ENCODE measurements around the gene RPL41. TPM values are rescaled to one million over a fixed set of nuclear protein-coding genes. Genes with fewer than 3 reads are reported as not detected.

RPL41 gene
- total RNA-seq, 3 donors from 2014 or later: 3,675 to 5,580 (median 4,429) TPM

- Histone ChIP-seq H3K36me3 (peaks cover 5% of the 10 kb centered on the region), H3K27me3 (no peaks in the 10 kb centered on the region), H3K4me3 (peak overlapping the region; percentile 66 to 89 (median 80)), H3K9me3 (no peaks in the 10 kb centered on the region), H3K27ac (peak overlapping the region; percentile 92 to 94), H3K4me1 (peaks cover 3 to 14% of the 10 kb centered on the region in 2 donors)
- TF ChIP-seq POLR2AphosphoS5 (IDR thresholded peaks at IDR 0.05) (peak in 1 of 3 donors; percentile 17), POLR2A (IDR thresholded peaks at IDR 0.05) (no peak)
- peak; percentile 62 to 66 for DNase-seq (ENCODE audit: low spot score in 2 of 2)
- intact Hi-C loops (cut with DNase I; ENCODE audit: low total_unique reads): loop anchor here (5.0 kb wide), 1 partner anchor 58 kb away; the partner anchor contains the start of gene SMARCC2
Observed at GRCh38 chr12:56129206-56129941, 12.9 kb downstream of the RPL41 start.

GRCh38 chr12:56129942-56130495 lies 13.6 kb downstream of the RPL41 start:
- DNase-seq (ENCODE audit: low spot score in 2 of 2): no peak
- TF ChIP-seq CTCF (IDR thresholded peaks at IDR 0.05): no peak
- TF ChIP-seq POLR2AphosphoS5 (IDR thresholded peaks at IDR 0.05): no peak
- no peak for TF ChIP-seq POLR2A (IDR thresholded peaks at IDR 0.05)
- peaks cover 5% of the 10 kb centered on the region for H3K36me3 ChIP-seq
- peak overlapping the region; percentile 66 to 89 (median 80) for H3K4me3 ChIP-seq
- peaks cover 3 to 14% of the 10 kb centered on the region in 2 donors for H3K4me1 ChIP-seq
- no peaks in the 10 kb centered on the region for H3K9me3 ChIP-seq
- no peaks in the 10 kb centered on the region for H3K27me3 ChIP-seq
- intact Hi-C loops (cut with DNase I; ENCODE audit: low total_unique reads): loop anchor here (5.0 kb wide), 1 partner anchor 57 kb away; the partner anchor contains the start of gene SMARCC2
- H3K27ac ChIP-seq: peak overlapping the region; percentile 92 to 94

GRCh38 chr12:56130876-56131275 lies 14.4 kb downstream of the RPL41 start:
- Histone ChIP-seq H3K27ac (peak overlapping the region in 1 of 2 donors; percentile 94), H3K4me1 (peaks cover 3 to 14% of the 10 kb centered on the region in 2 donors), H3K27me3 (no peaks in the 10 kb centered on the region), H3K9me3 (no peaks in the 10 kb centered on the region), H3K36me3 (peaks cover 5% of the 10 kb centered on the region), H3K4me3 (no peak overlapping the region)
- DNase-seq (ENCODE audit: low spot score in 2 of 2): no peak
- TF ChIP-seq POLR2AphosphoS5 (IDR thresholded peaks at IDR 0.05): no peak
- no peak for TF ChIP-seq CTCF (IDR thresholded peaks at IDR 0.05)
- TF ChIP-seq POLR2A (IDR thresholded peaks at IDR 0.05): no peak
- intact Hi-C loops (cut with DNase I; ENCODE audit: low total_unique reads): no loop called here

- no peak for DNase-seq (ENCODE audit: low spot score in 2 of 2)
- no peaks in the 10 kb centered on the region for H3K9me3 ChIP-seq
- no peaks in the 10 kb centered on the region for H3K4me1 ChIP-seq
- H3K27ac ChIP-seq: no peak overlapping the region
- TF ChIP-seq POLR2A (IDR thresholded peaks at IDR 0.05) (no peak), POLR2AphosphoS5 (IDR thresholded peaks at IDR 0.05) (no peak), CTCF (IDR thresholded peaks at IDR 0.05) (no peak)
- no peaks in the 10 kb centered on the region for H3K27me3 ChIP-seq
- intact Hi-C loops (cut with DNase I; ENCODE audit: low total_unique reads): no loop called here
- H3K4me3 ChIP-seq: no peak overlapping the region
- H3K36me3 ChIP-seq: peaks cover 5% of the 10 kb centered on the region
Observed at GRCh38 chr12:56134897-56135296, 18.5 kb downstream of the RPL41 start.

- Histone ChIP-seq H3K4me1 (no peaks in the 10 kb centered on the region), H3K36me3 (no peaks in the 10 kb centered on the region), H3K9me3 (no peaks in the 10 kb centered on the region), H3K4me3 (no peak overlapping the region), H3K27ac (no peak overlapping the region), H3K27me3 (no peaks in the 10 kb centered on the region)
- intact Hi-C loops (cut with DNase I; ENCODE audit: low total_unique reads): no loop called here
- TF ChIP-seq POLR2A (IDR thresholded peaks at IDR 0.05): no peak
- no peak for TF ChIP-seq POLR2AphosphoS5 (IDR thresholded peaks at IDR 0.05)
- TF ChIP-seq CTCF (IDR thresholded peaks at IDR 0.05): no peak
- DNase-seq (ENCODE audit: low spot score in 2 of 2): no peak
Observed at GRCh38 chr12:56137853-56138571, 21.6 kb downstream of the RPL41 start.
